H1 (cell line): Measurements from ENCODE around the gene GAS7.

Source experiments
- ASH2L ChIP-seq: fragments of 200-600, 300-600 bp; sonication (generic); IDR thresholded peaks from one replicate; pipeline ENCODE4 v1.7.1; 2017; ENCODE audit warnings: low read length
- ATF2 ChIP-seq: IDR thresholded peaks from 2 replicates; pipeline ENCODE4 v1.6.1; 2012; ENCODE audit warnings: low read length, inconsistent platforms
- CBX5 ChIP-seq: fragments of 300-800, 300-1000 bp; sonication (generic); IDR thresholded peaks from 2 replicates; pipeline ENCODE4 v1.7.1; 2016; ENCODE audit warnings: antibody characterized with exemption, low read length, low read depth
- CTCF ChIP-seq, 3 experiments: IDR thresholded peaks; 1 replicate in 2 of 3; 2 replicates in 1 of 3; pipeline versions ENCODE4 v1.5.1 to v1.6.1; 2011; ENCODE audit warnings: low read length in 3 of 3, mild to moderate bottlenecking in 3 of 3, inconsistent platforms in 2 of 3, low read depth in 1 of 3, moderate library complexity in 1 of 3; ENCODE audit not compliant: insufficient read depth in 1 of 3; ENCODE audit errors: control extremely low read depth in 1 of 3
- EZH2 ChIP-seq: fragments of 200-600 bp; sonication (generic); IDR thresholded peaks from 2 replicates; pipeline ENCODE4 v1.7.1; 2012; ENCODE audit warnings: low read depth, mild to moderate bottlenecking, moderate library complexity, low read length, inconsistent platforms; ENCODE audit not compliant: severe bottlenecking
- GABPA ChIP-seq: IDR thresholded peaks from 2 replicates; pipeline ENCODE4 v1.6.1; 2011; ENCODE audit warnings: mild to moderate bottlenecking, low read length, moderate library complexity, borderline replicate concordance; ENCODE audit not compliant: insufficient read depth
- JUND ChIP-seq: IDR thresholded peaks from 2 replicates; pipeline ENCODE4 v1.6.1; 2011; ENCODE audit warnings: mild to moderate bottlenecking, improper control_type of control experiment, low read length
- MAFK ChIP-seq: IDR thresholded peaks from 2 replicates; pipeline ENCODE4 v1.6.1; 2012; ENCODE audit warnings: low read depth, mild to moderate bottlenecking, improper control_type of control experiment, low read length
- MAX ChIP-seq: IDR thresholded peaks from 2 replicates; pipeline ENCODE4 v1.6.1; 2012; ENCODE audit warnings: inconsistent platforms
- POU5F1 ChIP-seq: IDR thresholded peaks from 2 replicates; pipeline ENCODE4 v1.6.1; 2011; ENCODE audit warnings: low read depth, mild to moderate bottlenecking, low read length, moderate library complexity
- SP2 ChIP-seq: IDR thresholded peaks from 2 replicates; pipeline ENCODE4 v1.6.1; 2012; ENCODE audit warnings: mild to moderate bottlenecking, low read length, inconsistent platforms

GRCh38 chr17:10003705-10004104 is 194.7 kb downstream of the GAS7 start:
- TF ChIP-seq JUND (no peak), GABPA (no peak), CTCF (IDR thresholded peaks at IDR 0.05; ENCODE audit: control extremely low read depth in 1 of 3, insufficient read depth in 1 of 3, low read depth in 1 of 3, low read length in 3 of 3) (no peak), EZH2 (no peak), ASH2L (no peak), ATF2 (no peak), POU5F1 (no peak), MAX (no peak), CBX5 (no peak), MAFK (no peak), SP2 (no peak)
